Effector memory CD8-positive, alpha-beta T cell (primary cell): ENCODE data around the gene MLLT3.

Source experiments
- ATAC-seq: fragments of 150-1000 bp; cut with Tn5 transposase; replicated peaks from 2 replicates; pipeline ENCODE4 v1.10.0; 2021; ENCODE audit warnings: mild to moderate bottlenecking, moderate library complexity
- DNase-seq, 3 experiments: peaks; one replicate each; pipeline ENCODE4 v3.0.0; 2021
- H3K27ac Mint-ChIP-seq, 2 donors: one replicate each; pipeline ENCODE4 v1.8.0; 2022; ENCODE audit warnings: mild to moderate bottlenecking in 2 of 2, mixed read lengths in 2 of 2, moderate library complexity in 2 of 2
- H3K27me3 Mint-ChIP-seq, 2 donors: one replicate each; pipeline ENCODE4 v1.8.0; 2022; ENCODE audit warnings: mixed read lengths in 2 of 2
- H3K36me3 Mint-ChIP-seq: one replicate; pipeline ENCODE4 v1.8.0; 2022; ENCODE audit warnings: mild to moderate bottlenecking, moderate library complexity, mixed read lengths; ENCODE audit not compliant: insufficient read depth
- H3K4me1 Mint-ChIP-seq, 2 donors: one replicate each; pipeline ENCODE4 v1.8.0; 2022; ENCODE audit warnings: low read depth in 2 of 2, mixed read lengths in 2 of 2
- H3K4me3 Mint-ChIP-seq, 2 donors: one replicate each; pipeline ENCODE4 v1.8.0; 2022; ENCODE audit warnings: mild to moderate bottlenecking in 2 of 2, mixed read lengths in 2 of 2, moderate library complexity in 2 of 2
- H3K9me3 Mint-ChIP-seq, 2 donors: one replicate each; pipeline ENCODE4 v1.8.0; 2022; ENCODE audit warnings: mixed read lengths in 2 of 2

MLLT3 gene

GRCh38 chr9:20409321-20410092 lies 212.8 kb downstream of the MLLT3 start:
- peaks cover 3 to 31% of the 10 kb centered on the region in 2 donors for H3K4me1 Mint-ChIP-seq
- DNase-seq = no peak
- H3K27ac Mint-ChIP-seq = no peak overlapping the region
- H3K9me3 Mint-ChIP-seq = no peaks in the 10 kb centered on the region
- no peak overlapping the region for H3K4me3 Mint-ChIP-seq
- no peak for ATAC-seq
- H3K36me3 Mint-ChIP-seq = peaks cover 17% of the 10 kb centered on the region
- H3K27me3 Mint-ChIP-seq = no peaks in the 10 kb centered on the region

GRCh38 chr9:20408513-20408912 lies 213.8 kb downstream of the MLLT3 start:
- DNase-seq (no peak), ATAC-seq (no peak)
- no peak overlapping the region for H3K4me3 Mint-ChIP-seq
- peaks cover 9% of the 10 kb centered on the region for H3K36me3 Mint-ChIP-seq
- no peak overlapping the region for H3K27ac Mint-ChIP-seq
- H3K9me3 Mint-ChIP-seq = no peaks in the 10 kb centered on the region
- H3K27me3 Mint-ChIP-seq = no peaks in the 10 kb centered on the region
- H3K4me1 Mint-ChIP-seq = peaks cover 3 to 21% of the 10 kb centered on the region in 2 donors

GRCh38 chr9:20407013-20407412 lies 215.3 kb downstream of the MLLT3 start:
- peak overlapping the region in 1 of 2 donors; percentile 35 for H3K27ac Mint-ChIP-seq
- H3K36me3 Mint-ChIP-seq = peaks cover 4% of the 10 kb centered on the region
- H3K27me3 Mint-ChIP-seq = no peaks in the 10 kb centered on the region

GRCh38 chr9:20406344-20406743 lies 216.0 kb downstream of the MLLT3 start:
- Mint-ChIP-seq H3K4me3 (no peak overlapping the region), H3K27me3 (no peaks in the 10 kb centered on the region), H3K27ac (no peak overlapping the region), H3K4me1 (peaks cover 3 to 32% of the 10 kb centered on the region in 2 donors), H3K36me3 (peaks cover 4% of the 10 kb centered on the region), H3K9me3 (no peaks in the 10 kb centered on the region)
- DNase-seq = no peak
- no peak for ATAC-seq

More at GRCh38 chr9:20407013-20407412, 215.3 kb downstream of the MLLT3 start:
- no peaks in the 10 kb centered on the region for H3K9me3 Mint-ChIP-seq
- ATAC-seq (no peak), DNase-seq (no peak)
- H3K4me1 Mint-ChIP-seq = peaks cover 3 to 25% of the 10 kb centered on the region in 2 donors
- H3K4me3 Mint-ChIP-seq = no peak overlapping the region

- Mint-ChIP-seq H3K36me3 (peaks cover 4% of the 10 kb centered on the region), H3K27ac (no peak overlapping the region), H3K4me3 (no peak overlapping the region), H3K27me3 (no peaks in the 10 kb centered on the region), H3K4me1 (peaks cover 3 to 28% of the 10 kb centered on the region in 2 donors), H3K9me3 (no peaks in the 10 kb centered on the region)
- DNase-seq = no peak
- ATAC-seq = no peak
Measured at GRCh38 chr9:20405616-20406015, 216.7 kb downstream of the MLLT3 start.

GRCh38 chr9:20405078-20405477 lies 217.2 kb downstream of the MLLT3 start:
- H3K9me3 Mint-ChIP-seq = no peaks in the 10 kb centered on the region
- peaks cover 4% of the 10 kb centered on the region for H3K36me3 Mint-ChIP-seq
- no peak for ATAC-seq
- no peaks in the 10 kb centered on the region for H3K27me3 Mint-ChIP-seq
- no peak overlapping the region for H3K27ac Mint-ChIP-seq
- H3K4me3 Mint-ChIP-seq = no peak overlapping the region
- DNase-seq = no peak
- peaks cover 2 to 24% of the 10 kb centered on the region in 2 donors for H3K4me1 Mint-ChIP-seq

GRCh38 chr9:20404192-20404813 lies 218.0 kb downstream of the MLLT3 start:
- ATAC-seq (no peak), DNase-seq (no peak)
- no peak overlapping the region for H3K27ac Mint-ChIP-seq
- peaks cover 2 to 21% of the 10 kb centered on the region in 2 donors for H3K4me1 Mint-ChIP-seq
- no peak overlapping the region for H3K4me3 Mint-ChIP-seq
- peaks cover 4% of the 10 kb centered on the region for H3K36me3 Mint-ChIP-seq
- no peaks in the 10 kb centered on the region for H3K27me3 Mint-ChIP-seq
- H3K9me3 Mint-ChIP-seq = no peaks in the 10 kb centered on the region

- ATAC-seq (peak; percentile 53), DNase-seq (no peak)
- H3K36me3 Mint-ChIP-seq = peaks cover 4% of the 10 kb centered on the region
- peaks cover 2 to 17% of the 10 kb centered on the region in 2 donors for H3K4me1 Mint-ChIP-seq
- H3K27me3 Mint-ChIP-seq = no peaks in the 10 kb centered on the region
- no peaks in the 10 kb centered on the region for H3K9me3 Mint-ChIP-seq
- no peak overlapping the region for H3K4me3 Mint-ChIP-seq
- no peak overlapping the region for H3K27ac Mint-ChIP-seq
Measured at GRCh38 chr9:20403346-20403745, 219.0 kb downstream of the MLLT3 start.

GRCh38 chr9:20402273-20402875 lies 219.9 kb downstream of the MLLT3 start:
- Mint-ChIP-seq H3K4me3 (no peak overlapping the region), H3K9me3 (no peaks in the 10 kb centered on the region), H3K27me3 (no peaks in the 10 kb centered on the region), H3K27ac (no peak overlapping the region), H3K4me1 (peaks cover 3 to 17% of the 10 kb centered on the region in 2 donors), H3K36me3 (peaks cover 4% of the 10 kb centered on the region)
- DNase-seq (no peak), ATAC-seq (no peak)

GRCh38 chr9:20398536-20399338 lies 223.6 kb downstream of the MLLT3 start:
- no peak for DNase-seq
- no peak overlapping the region for H3K27ac Mint-ChIP-seq
- H3K4me3 Mint-ChIP-seq = no peak overlapping the region
- no peaks in the 10 kb centered on the region for H3K27me3 Mint-ChIP-seq
- peaks cover 12 to 32% of the 10 kb centered on the region in 2 donors for H3K4me1 Mint-ChIP-seq
- no peaks in the 10 kb centered on the region for H3K9me3 Mint-ChIP-seq
- H3K36me3 Mint-ChIP-seq = no peaks in the 10 kb centered on the region
- ATAC-seq = no peak

- DNase-seq (no peak), ATAC-seq (no peak)
- Mint-ChIP-seq H3K27me3 (no peaks in the 10 kb centered on the region), H3K9me3 (no peaks in the 10 kb centered on the region), H3K4me1 (peaks cover 10 to 29% of the 10 kb centered on the region in 2 donors), H3K27ac (no peak overlapping the region), H3K36me3 (no peaks in the 10 kb centered on the region), H3K4me3 (no peak overlapping the region)
Measured at GRCh38 chr9:20397348-20397747, 225.0 kb downstream of the MLLT3 start.

- Mint-ChIP-seq H3K27ac (no peak overlapping the region), H3K4me1 (peaks cover 10 to 22% of the 10 kb centered on the region in 2 donors), H3K4me3 (no peak overlapping the region)
Measured at GRCh38 chr9:20396509-20396908, 225.8 kb downstream of the MLLT3 start.

GRCh38 chr9:20395651-20396050 lies 226.6 kb downstream of the MLLT3 start:
- ATAC-seq (no peak), DNase-seq (no peak)
- Mint-ChIP-seq H3K9me3 (no peaks in the 10 kb centered on the region), H3K27ac (peak overlapping the region in 1 of 2 donors; percentile 69), H3K4me3 (no peak overlapping the region), H3K4me1 (peaks cover 10 to 20% of the 10 kb centered on the region in 2 donors), H3K36me3 (no peaks in the 10 kb centered on the region), H3K27me3 (no peaks in the 10 kb centered on the region)

More at GRCh38 chr9:20396509-20396908, 225.8 kb downstream of the MLLT3 start:
- Mint-ChIP-seq H3K9me3 (no peaks in the 10 kb centered on the region), H3K27me3 (no peaks in the 10 kb centered on the region), H3K36me3 (no peaks in the 10 kb centered on the region)
- ATAC-seq = no peak
- no peak for DNase-seq
